Kidney (tissue), 14 donors: ENCODE measurements around the gene NECAB3. TPM values are rescaled to one million over a fixed set of nuclear protein-coding genes. Genes with fewer than 3 reads are reported as not detected.

Source experiments
- DNase-seq, 5 donors: peaks; one replicate each; pipeline ENCODE4 v3.0.0-alpha.2; 2013 to 2020
- FAIRE-seq: peaks from 2 replicates; lab custom pipeline; 2012; peaks lifted over from hg19 to GRCh38; lab: Jason Lieb, UNC
- H3K27ac ChIP-seq, 2 donors: one replicate each; pipeline ENCODE4 v1.7.0; 2013; ENCODE audit warnings: low read depth in 2 of 2, low read length in 2 of 2, inconsistent platforms in 1 of 2
- H3K27me3 ChIP-seq: one replicate; pipeline ENCODE4 v1.7.1; 2013; ENCODE audit warnings: low read length, inconsistent platforms; ENCODE audit not compliant: control insufficient read depth, insufficient read depth
- H3K36me3 ChIP-seq, 3 donors: one replicate each; pipeline versions ENCODE4 v1.7.0 to v1.7.1; 2013; ENCODE audit warnings: low read length in 3 of 3, control low read depth in 1 of 3, inconsistent platforms in 1 of 3; ENCODE audit not compliant: insufficient read depth in 3 of 3, control insufficient read depth in 2 of 3
- H3K4me1 ChIP-seq, 3 donors: one replicate each; pipeline versions ENCODE4 v1.7.0 to v1.7.1; 2013; ENCODE audit warnings: low read length in 3 of 3, inconsistent platforms in 1 of 3, low read depth in 1 of 3; ENCODE audit not compliant: control insufficient read depth in 2 of 3, insufficient read depth in 2 of 3
- H3K4me3 ChIP-seq, 3 donors: one replicate each; pipeline versions ENCODE4 v1.7.0 to v1.8.1; 2013; ENCODE audit warnings: low read length in 3 of 3, control low read depth in 1 of 3, inconsistent platforms in 1 of 3
- H3K9ac ChIP-seq, 3 donors: one replicate each; pipeline versions ENCODE4 v1.7.0 to v1.7.1; 2013; ENCODE audit warnings: low read length in 3 of 3, control low read depth in 1 of 3, inconsistent platforms in 1 of 3
- H3K9me3 ChIP-seq, 3 donors: one replicate each; pipeline versions ENCODE4 v1.7.0 to v1.7.1; 2013; ENCODE audit warnings: low read length in 3 of 3, control low read depth in 1 of 3, inconsistent platforms in 1 of 3; ENCODE audit not compliant: control insufficient read depth in 2 of 3, insufficient read depth in 1 of 3
- intact Hi-C: fragments of 100-400 bp; cut with DNase I; formaldehyde crosslinking; loops from one replicate; pipeline ENCODE4 v1.11.1; 2022
- polyA plus RNA-seq: library from polyadenylated mRNA; stranded (reverse); fragments of 350-450 nt; fragmentation: Illumina TruSeq; extraction: RNeasy Lipid Tissue Mini Kit (QIAGEN cat#74804); gene quantifications from one replicate; pipeline ENCODE4 v1.2.3, GENCODE V29; 2014; ENCODE audit warnings: low read depth, low replicate concordance; ENCODE audit not compliant: insufficient read depth
- total RNA-seq: library from RNA; stranded (reverse); fragmentation: NEBNext Ultra II Directional; extraction: Animal tissue kit (Norgen Biotek cat#: 25700); gene quantifications from one replicate; pipeline ENCODE4 v1.2.1, GENCODE V29; 2021
- TF ChIP-seq, protein P1 (sequence below): IDR thresholded peaks from 3 replicates; pipeline ENCODE4 v1.5.1; 2012; ENCODE audit warnings: mild to moderate bottlenecking, moderate library complexity, borderline replicate concordance; ENCODE audit not compliant: insufficient read depth; ENCODE audit errors: extremely low read depth
- donor health status: control.
- donor health status: control.
- donor health status: control.
- donor health status: control.
- donor health status: control.
- donor health status: DM: yes; HTN: yes; CAD: no.
- donor health status: Normal renal cell carcinoma (clear cell type).

The NECAB3 gene
- total and polyA plus RNA-seq, 2 donors from 2014 or later = 19.7 to 35.6 TPM

DNA sequence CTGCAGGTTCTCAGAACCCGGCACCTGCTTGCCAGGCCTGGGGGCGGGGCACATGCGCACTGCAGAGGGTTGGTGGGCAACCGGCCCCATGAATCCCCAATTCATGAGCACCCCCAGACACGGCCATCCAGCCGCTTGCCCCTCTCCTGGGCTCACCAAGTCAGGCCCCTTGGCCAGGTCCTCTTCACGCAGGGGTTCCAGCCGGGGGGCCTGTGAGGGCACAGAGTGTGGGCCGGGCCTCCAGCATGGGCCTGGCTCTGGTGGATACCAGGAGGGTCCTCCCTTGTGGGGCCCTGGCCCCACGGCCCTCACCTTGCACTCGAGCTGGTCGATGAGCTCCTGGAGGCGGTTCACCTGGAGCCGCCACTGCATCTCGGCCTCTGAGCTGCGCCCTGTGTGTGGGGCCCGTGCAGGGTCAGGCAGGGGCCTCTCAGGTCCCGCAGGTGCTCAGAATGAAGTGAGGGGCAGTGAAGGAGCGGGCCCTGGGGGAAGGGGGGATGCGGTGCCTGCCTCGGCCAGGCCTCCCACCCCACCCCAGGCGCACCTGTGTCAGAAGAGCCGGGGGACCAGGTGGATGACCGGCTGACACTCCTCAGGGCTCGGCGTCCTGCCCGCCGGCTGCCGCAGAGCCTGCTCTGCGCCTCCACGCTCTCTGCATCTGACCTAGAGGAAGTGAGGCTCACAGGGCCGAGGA lies 14.7 kb downstream of the NECAB3 start:
- peaks cover 0 to 10% (median 7%) of the 10 kb centered on the region in 3 donors for H3K4me1 ChIP-seq
- intact Hi-C loops = loop anchor here (10.0 kb wide), 1 partner anchor 205 kb away; no protein-coding TSS in a partner anchor
- H3K9me3 ChIP-seq = no peaks in the 10 kb centered on the region
- DNase-seq = peak in 1 of 5 donors; percentile 69
- TF ChIP-seq, protein P1, sequence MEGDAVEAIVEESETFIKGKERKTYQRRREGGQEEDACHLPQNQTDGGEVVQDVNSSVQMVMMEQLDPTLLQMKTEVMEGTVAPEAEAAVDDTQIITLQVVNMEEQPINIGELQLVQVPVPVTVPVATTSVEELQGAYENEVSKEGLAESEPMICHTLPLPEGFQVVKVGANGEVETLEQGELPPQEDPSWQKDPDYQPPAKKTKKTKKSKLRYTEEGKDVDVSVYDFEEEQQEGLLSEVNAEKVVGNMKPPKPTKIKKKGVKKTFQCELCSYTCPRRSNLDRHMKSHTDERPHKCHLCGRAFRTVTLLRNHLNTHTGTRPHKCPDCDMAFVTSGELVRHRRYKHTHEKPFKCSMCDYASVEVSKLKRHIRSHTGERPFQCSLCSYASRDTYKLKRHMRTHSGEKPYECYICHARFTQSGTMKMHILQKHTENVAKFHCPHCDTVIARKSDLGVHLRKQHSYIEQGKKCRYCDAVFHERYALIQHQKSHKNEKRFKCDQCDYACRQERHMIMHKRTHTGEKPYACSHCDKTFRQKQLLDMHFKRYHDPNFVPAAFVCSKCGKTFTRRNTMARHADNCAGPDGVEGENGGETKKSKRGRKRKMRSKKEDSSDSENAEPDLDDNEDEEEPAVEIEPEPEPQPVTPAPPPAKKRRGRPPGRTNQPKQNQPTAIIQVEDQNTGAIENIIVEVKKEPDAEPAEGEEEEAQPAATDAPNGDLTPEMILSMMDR = no peak
- H3K9ac ChIP-seq = no peak overlapping the region
- H3K27ac ChIP-seq = no peak overlapping the region
- no peaks in the 10 kb centered on the region for H3K27me3 ChIP-seq
- no peak for FAIRE-seq
- no peak overlapping the region for H3K4me3 ChIP-seq
- no peaks in the 10 kb centered on the region for H3K36me3 ChIP-seq

DNA sequence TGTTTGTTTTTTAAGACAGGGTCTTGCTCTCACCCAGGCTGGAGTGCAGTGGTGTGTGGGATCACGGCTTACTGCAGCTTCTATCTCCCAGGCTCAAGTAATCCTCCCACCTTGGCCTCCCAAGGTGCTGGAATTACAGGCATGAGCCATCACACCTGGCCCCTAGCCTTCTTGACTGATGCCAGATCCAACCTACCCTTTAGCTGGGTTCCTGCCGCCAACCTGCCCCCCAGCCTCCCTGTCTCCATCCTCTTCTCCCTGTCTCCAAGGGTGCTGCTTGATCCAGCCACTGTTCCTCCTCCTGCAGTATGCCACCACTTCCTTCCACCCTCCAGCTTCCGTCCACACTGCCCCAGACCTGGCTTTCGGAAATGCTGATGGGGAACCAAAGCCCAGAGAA lies 15.3 kb downstream of the NECAB3 start:
- Histone ChIP-seq H3K4me3 (no peak overlapping the region), H3K27ac (no peak overlapping the region), H3K4me1 (peaks cover 0 to 8% (median 2%) of the 10 kb centered on the region in 3 donors), H3K27me3 (no peaks in the 10 kb centered on the region), H3K9me3 (no peaks in the 10 kb centered on the region), H3K36me3 (no peaks in the 10 kb centered on the region), H3K9ac (no peak overlapping the region)
- FAIRE-seq (no peak), DNase-seq (peak in 2 of 5 donors; percentile 45 to 58)
- intact Hi-C loops = loop anchor here (10.0 kb wide), 1 partner anchor 204 kb away; no protein-coding TSS in a partner anchor
- TF ChIP-seq, protein P1 = no peak

DNA sequence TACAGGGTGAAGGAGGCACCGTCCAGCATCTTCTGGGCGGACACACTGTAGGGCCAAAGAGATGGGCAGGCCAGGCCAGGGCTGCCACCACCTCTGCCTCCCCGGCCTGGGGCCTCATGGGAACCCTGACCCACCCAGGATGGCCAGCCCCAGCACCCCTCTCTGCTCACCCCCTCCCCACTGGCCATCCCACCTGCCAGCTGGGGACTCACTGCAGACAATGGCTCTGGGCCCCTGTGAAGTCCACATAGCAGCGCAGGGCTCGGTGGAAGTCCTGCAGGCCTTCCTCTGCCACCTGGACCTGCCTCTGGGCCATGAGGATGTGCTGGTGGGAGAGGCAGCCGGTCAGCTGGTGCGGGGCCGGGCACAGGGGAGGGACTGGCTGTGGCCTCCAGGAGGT lies 15.7 kb downstream of the NECAB3 start:
- DNase-seq = peak in 1 of 5 donors; percentile 36

More for the DNA sequence above, 15.7 kb downstream of the NECAB3 start:
- Histone ChIP-seq H3K36me3 (no peaks in the 10 kb centered on the region), H3K9me3 (no peaks in the 10 kb centered on the region), H3K4me3 (no peak overlapping the region), H3K27me3 (no peaks in the 10 kb centered on the region), H3K4me1 (peaks cover 0 to 10% (median 5%) of the 10 kb centered on the region in 3 donors), H3K9ac (no peak overlapping the region), H3K27ac (no peak overlapping the region)
- TF ChIP-seq, protein P1 = no peak
- FAIRE-seq = no peak
- intact Hi-C loops = loop anchor here (10.0 kb wide), 1 partner anchor 204 kb away; no protein-coding TSS in a partner anchor
